HEK293 (cell line): Measurements from ENCODE around the gene KIZ.

Experiments used
- CTCF ChIA-PET: fragments of 350-600 bp; formaldehyde crosslinking; extraction: SDS; loops from one replicate; lab custom pipeline; 2021; ENCODE audit warnings: antibody characterized with exemption; lab: Yijun Ruan, JAX
- POLR2A ChIA-PET: fragments of 300-600 bp; formaldehyde crosslinking; extraction: SDS; loops from one replicate; lab custom pipeline; 2020; ENCODE audit warnings: antibody characterized with exemption, inconsistent platforms; lab: Yijun Ruan, JAX
- H3K27ac ChIP-seq: fragments of 200-500 bp; sonication (Bioruptor generic); 2 replicates; pipeline ENCODE4 v1.5.1; 2014; ENCODE audit warnings: low read depth, low read length, control low read depth, inconsistent platforms; ENCODE audit errors: extremely low read depth
- H3K36me3 ChIP-seq, 2 experiments: fragments of 200-500 bp in 1 of 2; sonication (Bioruptor generic) in 1 of 2; 1 replicate in 1 of 2; 2 replicates in 1 of 2; pipeline ENCODE4 v1.5.1; 2014 to 2017; ENCODE audit warnings: inconsistent platforms in 2 of 2, low read length in 2 of 2; ENCODE audit not compliant: control insufficient read depth in 2 of 2, insufficient read depth in 1 of 2
- H3K4me1 ChIP-seq: fragments of 200-500 bp; sonication (Bioruptor generic); 2 replicates; pipeline ENCODE4 v1.5.1; 2014; ENCODE audit warnings: mild to moderate bottlenecking, low read length, inconsistent platforms; ENCODE audit not compliant: control insufficient read depth, insufficient read depth
- H3K4me3 ChIP-seq: 2 replicates; pipeline ENCODE4 v1.5.1; 2011; ENCODE audit warnings: low read depth, mild to moderate bottlenecking, control low read depth, low read length, moderate library complexity
- H3K9me3 ChIP-seq: fragments of 200-500 bp; sonication (Bioruptor generic); 2 replicates; pipeline ENCODE4 v1.5.1; 2014; ENCODE audit warnings: low read depth, low read length, inconsistent platforms; ENCODE audit not compliant: control insufficient read depth, insufficient read depth
- AEBP2 ChIP-seq: fragments of 450-650 bp; formaldehyde crosslinking; IDR thresholded peaks from 2 replicates; pipeline ENCODE4 v1.5.1; 2016; ENCODE audit warnings: missing biosample characterization, missing genetic modification characterization, borderline replicate concordance
- CTCF ChIP-seq: fragments of 450-650 bp; formaldehyde crosslinking; IDR thresholded peaks from 2 replicates; pipeline ENCODE4 v1.5.1; 2016; ENCODE audit warnings: missing biosample characterization, missing genetic modification characterization
- HIC1 ChIP-seq: fragments of 450-650 bp; formaldehyde crosslinking; IDR thresholded peaks from 2 replicates; pipeline ENCODE4 v1.5.1; 2016; ENCODE audit warnings: missing biosample characterization, missing genetic modification characterization
- HOXD13 ChIP-seq: sonication (generic); formaldehyde crosslinking; IDR thresholded peaks from 2 replicates; pipeline ENCODE4 v1.8.0; 2022; ENCODE audit warnings: missing genetic modification reagents, borderline replicate concordance
- INSM2 ChIP-seq: fragments of 450-650 bp; formaldehyde crosslinking; IDR thresholded peaks from 2 replicates; pipeline ENCODE4 v1.5.1; 2016; ENCODE audit warnings: missing biosample characterization, missing genetic modification characterization
- KLF8 ChIP-seq: fragments of 450-650 bp; formaldehyde crosslinking; IDR thresholded peaks from 2 replicates; pipeline ENCODE4 v1.5.1; 2016; ENCODE audit warnings: missing biosample characterization, missing genetic modification characterization
- OSR2 ChIP-seq: fragments of 450-650 bp; formaldehyde crosslinking; IDR thresholded peaks from 2 replicates; pipeline ENCODE4 v1.5.1; 2016; ENCODE audit warnings: missing biosample characterization, missing genetic modification characterization
- PRDM4 ChIP-seq: fragments of 450-650 bp; formaldehyde crosslinking; IDR thresholded peaks from 2 replicates; pipeline ENCODE4 v1.5.1; 2017; ENCODE audit warnings: missing biosample characterization, missing genetic modification characterization
- SP7 ChIP-seq: fragments of 450-650 bp; formaldehyde crosslinking; IDR thresholded peaks from 2 replicates; pipeline ENCODE4 v1.5.1; 2016; ENCODE audit warnings: missing biosample characterization, missing genetic modification characterization
- ZBTB20 ChIP-seq: fragments of 450-650 bp; formaldehyde crosslinking; IDR thresholded peaks from 2 replicates; pipeline ENCODE4 v1.5.1; 2016; ENCODE audit warnings: missing biosample characterization, missing genetic modification characterization
- ZBTB44 ChIP-seq: fragments of 450-650 bp; IDR thresholded peaks from 2 replicates; pipeline ENCODE4 v1.5.1; 2018; ENCODE audit warnings: missing biosample characterization, mild to moderate bottlenecking, missing genetic modification characterization
- ZFP69B ChIP-seq: fragments of 450-650 bp; formaldehyde crosslinking; IDR thresholded peaks from 2 replicates; pipeline ENCODE4 v1.5.1; 2016; ENCODE audit warnings: missing biosample characterization, missing genetic modification characterization
- ZNF157 ChIP-seq: fragments of 450-650 bp; formaldehyde crosslinking; IDR thresholded peaks from 2 replicates; pipeline ENCODE4 v1.5.1; 2016; ENCODE audit warnings: missing biosample characterization, missing genetic modification characterization
- ZNF16 ChIP-seq: fragments of 450-650 bp; formaldehyde crosslinking; IDR thresholded peaks from 2 replicates; pipeline ENCODE4 v1.5.1; 2016; ENCODE audit warnings: low read depth, missing biosample characterization, missing genetic modification characterization
- ZNF202 ChIP-seq: fragments of 450-650 bp; formaldehyde crosslinking; IDR thresholded peaks from 2 replicates; pipeline ENCODE4 v1.5.1; 2016; ENCODE audit warnings: missing biosample characterization, missing genetic modification characterization, borderline replicate concordance
- ZNF23 ChIP-seq: fragments of 450-650 bp; formaldehyde crosslinking; IDR thresholded peaks from 2 replicates; pipeline ENCODE4 v1.5.1; 2016; ENCODE audit warnings: missing biosample characterization, missing genetic modification characterization, borderline replicate concordance
- ZNF514 ChIP-seq: fragments of 450-650 bp; formaldehyde crosslinking; IDR thresholded peaks from 2 replicates; pipeline ENCODE4 v1.5.1; 2016; ENCODE audit warnings: missing biosample characterization, missing genetic modification characterization
- ZNF521 ChIP-seq: fragments of 450-650 bp; formaldehyde crosslinking; IDR thresholded peaks from 2 replicates; pipeline ENCODE4 v1.5.1; 2017; ENCODE audit warnings: missing biosample characterization, mild to moderate bottlenecking, missing genetic modification characterization
- ZNF600 ChIP-seq: fragments of 450-650 bp; formaldehyde crosslinking; IDR thresholded peaks from 2 replicates; pipeline ENCODE4 v1.5.1; 2016; ENCODE audit warnings: missing biosample characterization, missing genetic modification characterization
- ZNF629 ChIP-seq: fragments of 450-650 bp; formaldehyde crosslinking; IDR thresholded peaks from 2 replicates; pipeline ENCODE4 v1.5.1; 2017; ENCODE audit warnings: missing biosample characterization, missing genetic modification characterization
- ZNF639 ChIP-seq: fragments of 450-650 bp; formaldehyde crosslinking; IDR thresholded peaks from 2 replicates; pipeline ENCODE4 v1.5.1; 2016; ENCODE audit warnings: missing biosample characterization, missing genetic modification characterization

The KIZ gene

GRCh38 chr20:21089391-21089790 is 36.5 kb upstream of the KIZ start (continued):
- TF ChIP-seq ZBTB44 (peak; percentile 32; the same call in 1 of the 2 replicates), ZNF23 (tag by site-specific recombination) (no peak), ZBTB20 (tag by site-specific recombination) (no peak), ZNF629 (no peak), OSR2 (tag by site-specific recombination) (peak; percentile 13; the same call in 1 of the 2 replicates), ZNF639 (0 out of 2 replicates have a peak, but pooled peaks have one; percentile 30), HOXD13 (CRISPR knock-in tag) (peak; percentile 89), HIC1 (0 out of 2 replicates have a peak, but pooled peaks have one; percentile 42), SP7 (tag by site-specific recombination) (peak; percentile 63), KLF8 (tag by site-specific recombination) (peak; percentile 59; the same call in 1 of the 2 replicates), INSM2 (tag by site-specific recombination) (peak; percentile 52; the same call in 1 of the 2 replicates), CTCF (tag by site-specific recombination) (no peak)
- TF ChIP-seq, all 188 proteins: peak for 17

- Histone ChIP-seq H3K36me3 (no peaks in the 10 kb centered on the region), H3K27ac (peak overlapping the region; percentile 29; the same call in 1 of the 2 replicates), H3K4me1 (peaks cover 19% of the 10 kb centered on the region), H3K4me3 (no peak overlapping the region), H3K9me3 (no peaks in the 10 kb centered on the region)
- CTCF ChIA-PET, result no interaction called here
- TF ChIP-seq ZNF157 (tag by site-specific recombination) (no peak), SP7 (tag by site-specific recombination) (no peak), ZNF521 (tag by site-specific recombination) (no peak), ZNF514 (no peak), ZNF600 (tag by site-specific recombination) (0 out of 2 replicates have a peak, but pooled peaks have one; percentile 19), ZNF16 (tag by site-specific recombination) (no peak), ZNF202 (no peak), ZFP69B (tag by site-specific recombination) (no peak), ZBTB20 (tag by site-specific recombination) (no peak), PRDM4 (tag by site-specific recombination) (peak; percentile 96), AEBP2 (tag by site-specific recombination) (no peak)
- POLR2A ChIA-PET, result interaction anchor here (0.6 kb wide), 1 partner anchor 425 kb away, joined by 3 read pairs; no protein-coding TSS in a partner anchor
These were observed 35.7 kb upstream of the KIZ start for GRCh38 chr20:21090111-21090618.
